ENCODE measurements around the gene CHTF18.

CHTF18 gene

DNA sequence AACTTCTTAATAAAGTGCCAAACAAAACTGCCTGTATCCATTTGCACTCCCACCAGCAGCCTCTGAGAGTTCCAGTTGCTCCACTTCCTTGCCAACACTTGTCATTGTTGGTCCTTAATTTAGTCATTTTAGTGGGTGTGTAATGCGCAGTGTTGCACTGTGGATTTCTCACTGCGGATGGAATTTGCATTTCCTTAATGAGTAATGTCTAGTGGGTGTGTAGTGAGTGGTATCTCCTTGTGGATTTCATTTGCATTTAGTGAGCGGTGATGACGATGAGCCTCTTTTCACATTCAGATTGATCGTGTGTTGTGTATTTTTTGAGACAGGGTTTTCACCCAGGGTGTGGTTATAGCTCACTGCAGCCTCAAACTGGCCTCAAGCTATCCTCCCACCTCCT lies 32.0 kb upstream of the CHTF18 start:
- Histone ChIP-seq H3F3A (ENCODE audit: low read depth) (no peaks in the 10 kb centered on the region), H3K4me3 (ENCODE audit: low read length, poor library complexity, severe bottlenecking) (no peak overlapping the region), H3K36me3 (ENCODE audit: insufficient read depth, low read length) (no peaks in the 10 kb centered on the region), H3K27me3 (ENCODE audit: insufficient read depth, low read length, poor library complexity, severe bottlenecking) (no peaks in the 10 kb centered on the region), H3K79me2 (ENCODE audit: insufficient read depth, low read length) (no peaks in the 10 kb centered on the region), H3K9ac (ENCODE audit: low read depth, low read length, poor library complexity, severe bottlenecking) (no peak overlapping the region), H3K4me1 (ENCODE audit: insufficient read depth, low read length, poor library complexity, severe bottlenecking) (no peaks in the 10 kb centered on the region), H2AFZ (ENCODE audit: low read length) (no peak overlapping the region), H3K9me2 (replicated peaks; ENCODE audit: low read depth, low read length) (no peaks in the 10 kb centered on the region), H4K20me1 (ENCODE audit: insufficient read depth, low read length, poor library complexity, severe bottlenecking) (no peaks in the 10 kb centered on the region), H3K9me3 (ENCODE audit: insufficient read depth, low read depth, low read length) (no peaks in the 10 kb centered on the region), H3K4me2 (ENCODE audit: low read depth, low read length, poor library complexity, severe bottlenecking) (no peak overlapping the region)
- no peak for TF ChIP-seq CTCF (conservative IDR thresholded peaks at IDR 0.05; ENCODE audit: low read length)
- TF ChIP-seq EZH2phosphoT487 (IDR thresholded peaks at IDR 0.05; ENCODE audit: borderline replicate concordance) = no peak

DNA sequence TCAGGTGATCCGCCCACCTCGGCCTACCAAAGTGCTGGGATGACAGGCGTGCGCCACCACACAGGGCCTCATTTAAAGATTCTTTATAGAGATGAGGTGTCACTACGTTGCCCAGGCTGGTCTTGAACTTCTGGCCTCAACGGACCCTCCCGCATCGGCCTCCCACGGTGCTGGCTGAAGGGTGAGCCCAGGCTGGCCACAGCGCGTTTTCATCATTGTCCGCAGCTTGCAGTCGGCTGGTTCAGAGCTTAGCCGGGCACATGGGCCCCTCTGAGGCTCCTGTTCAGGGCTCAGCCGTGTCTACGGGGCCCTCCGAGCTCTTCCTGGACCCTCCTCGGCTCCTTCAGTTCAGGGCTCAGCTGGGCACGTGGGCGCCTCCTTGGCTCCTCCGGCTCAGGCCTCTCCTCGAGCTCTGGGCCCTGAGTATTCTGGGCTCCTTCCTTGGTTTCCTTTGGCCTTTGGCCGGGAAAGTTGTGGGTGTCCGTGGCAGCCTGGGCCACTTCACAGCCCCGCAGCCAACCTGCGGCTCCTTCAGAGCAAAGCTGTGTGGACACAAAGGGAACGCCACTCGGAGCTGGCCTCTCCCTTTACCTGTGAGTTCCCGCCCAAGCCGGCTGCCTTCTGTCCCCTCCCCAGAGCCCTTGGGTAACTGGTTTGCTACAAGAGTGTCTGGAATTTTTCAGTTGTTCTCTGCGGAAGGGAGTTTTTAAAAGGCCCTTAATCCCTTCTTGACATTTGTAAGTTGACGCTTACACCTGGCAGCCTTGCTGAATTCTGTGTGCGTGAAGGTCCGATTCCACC lies 29.1 kb upstream of the CHTF18 start:
- no peaks in the 10 kb centered on the region for H4K20me1 ChIP-seq (ENCODE audit: insufficient read depth, low read length, poor library complexity, severe bottlenecking)
- H3K27me3 ChIP-seq (ENCODE audit: insufficient read depth, low read length, poor library complexity, severe bottlenecking) = no peaks in the 10 kb centered on the region
- no peak overlapping the region for H3K4me2 ChIP-seq (ENCODE audit: low read depth, low read length, poor library complexity, severe bottlenecking)
- no peaks in the 10 kb centered on the region for H3K36me3 ChIP-seq (ENCODE audit: insufficient read depth, low read length)
- TF ChIP-seq EZH2phosphoT487 (IDR thresholded peaks at IDR 0.05; ENCODE audit: borderline replicate concordance) (no peak), CTCF (conservative IDR thresholded peaks at IDR 0.05; ENCODE audit: low read length) (no peak)
- H3F3A ChIP-seq (ENCODE audit: low read depth) = no peaks in the 10 kb centered on the region
- no peak overlapping the region for H3K4me3 ChIP-seq (ENCODE audit: low read length, poor library complexity, severe bottlenecking)
- H3K4me1 ChIP-seq (ENCODE audit: insufficient read depth, low read length, poor library complexity, severe bottlenecking) = no peaks in the 10 kb centered on the region
- H3K79me2 ChIP-seq (ENCODE audit: insufficient read depth, low read length) = no peaks in the 10 kb centered on the region
- H3K9me2 ChIP-seq (replicated peaks; ENCODE audit: low read depth, low read length) = no peaks in the 10 kb centered on the region
- no peaks in the 10 kb centered on the region for H3K9me3 ChIP-seq (ENCODE audit: insufficient read depth, low read depth, low read length)
- no peak overlapping the region for H2AFZ ChIP-seq (ENCODE audit: low read length)
- H3K9ac ChIP-seq (ENCODE audit: low read depth, low read length, poor library complexity, severe bottlenecking) = no peak overlapping the region

- Histone ChIP-seq H3K9me2 (replicated peaks; ENCODE audit: low read depth, low read length) (no peaks in the 10 kb centered on the region), H3K79me2 (ENCODE audit: insufficient read depth, low read length) (no peaks in the 10 kb centered on the region), H3K27me3 (ENCODE audit: insufficient read depth, low read length, poor library complexity, severe bottlenecking) (no peaks in the 10 kb centered on the region), H3F3A (ENCODE audit: low read depth) (no peaks in the 10 kb centered on the region), H2AFZ (ENCODE audit: low read length) (no peak overlapping the region), H3K9ac (ENCODE audit: low read depth, low read length, poor library complexity, severe bottlenecking) (no peak overlapping the region), H3K4me3 (ENCODE audit: low read length, poor library complexity, severe bottlenecking) (no peak overlapping the region), H3K9me3 (ENCODE audit: insufficient read depth, low read depth, low read length) (no peaks in the 10 kb centered on the region), H4K20me1 (ENCODE audit: insufficient read depth, low read length, poor library complexity, severe bottlenecking) (no peaks in the 10 kb centered on the region), H3K4me1 (ENCODE audit: insufficient read depth, low read length, poor library complexity, severe bottlenecking) (no peaks in the 10 kb centered on the region), H3K36me3 (ENCODE audit: insufficient read depth, low read length) (no peaks in the 10 kb centered on the region), H3K4me2 (ENCODE audit: low read depth, low read length, poor library complexity, severe bottlenecking) (no peak overlapping the region)
- TF ChIP-seq EZH2phosphoT487 (IDR thresholded peaks at IDR 0.05; ENCODE audit: borderline replicate concordance) (no peak), CTCF (conservative IDR thresholded peaks at IDR 0.05; ENCODE audit: low read length) (no peak)
These were observed 28.4 kb upstream of the CHTF18 start for GRCh38 chr16:760065-760464.

Data from Loucy (cell line).